HG02642 (cell line): ENCODE measurements around the gene STAC3.

Source experiments
- ATAC-seq: cut with Tn5 transposase; IDR thresholded peaks from one replicate; pipeline ENCODE4 v1.9.1; 2021; ENCODE audit warnings: mild to moderate bottlenecking; ENCODE audit not compliant: unreplicated experiment, poor library complexity

The STAC3 gene

DNA sequence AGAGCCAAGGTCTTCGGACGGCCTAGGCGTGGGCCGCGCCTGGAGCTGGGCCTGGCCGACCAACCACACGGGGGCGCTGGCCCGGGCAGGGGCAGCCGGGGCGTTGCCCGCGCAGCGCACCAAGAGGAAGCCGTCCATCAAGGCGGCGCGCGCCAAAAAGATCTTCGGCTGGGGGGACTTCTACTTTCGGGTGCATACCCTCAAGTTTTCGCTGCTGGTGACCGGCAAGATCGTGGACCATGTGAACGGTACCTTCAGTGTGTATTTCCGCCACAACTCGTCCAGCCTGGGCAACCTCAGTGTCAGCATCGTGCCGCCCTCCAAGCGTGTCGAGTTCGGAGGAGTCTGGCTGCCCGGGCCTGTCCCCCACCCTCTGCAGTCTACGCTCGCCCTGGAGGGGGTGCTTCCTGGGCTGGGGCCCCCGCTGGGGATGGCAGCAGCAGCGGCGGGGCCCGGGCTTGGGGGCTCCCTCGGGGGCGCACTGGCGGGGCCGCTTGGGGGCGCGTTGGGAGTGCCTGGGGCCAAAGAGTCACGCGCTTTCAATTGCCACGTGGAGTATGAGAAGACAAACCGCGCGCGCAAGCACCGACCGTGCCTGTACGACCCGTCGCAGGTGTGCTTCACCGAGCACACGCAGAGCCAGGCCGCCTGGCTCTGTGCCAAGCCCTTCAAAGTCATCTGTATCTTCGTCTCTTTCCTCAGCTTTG is 25.9 kb downstream of the STAC3 start:
- no peak for ATAC-seq

DNA sequence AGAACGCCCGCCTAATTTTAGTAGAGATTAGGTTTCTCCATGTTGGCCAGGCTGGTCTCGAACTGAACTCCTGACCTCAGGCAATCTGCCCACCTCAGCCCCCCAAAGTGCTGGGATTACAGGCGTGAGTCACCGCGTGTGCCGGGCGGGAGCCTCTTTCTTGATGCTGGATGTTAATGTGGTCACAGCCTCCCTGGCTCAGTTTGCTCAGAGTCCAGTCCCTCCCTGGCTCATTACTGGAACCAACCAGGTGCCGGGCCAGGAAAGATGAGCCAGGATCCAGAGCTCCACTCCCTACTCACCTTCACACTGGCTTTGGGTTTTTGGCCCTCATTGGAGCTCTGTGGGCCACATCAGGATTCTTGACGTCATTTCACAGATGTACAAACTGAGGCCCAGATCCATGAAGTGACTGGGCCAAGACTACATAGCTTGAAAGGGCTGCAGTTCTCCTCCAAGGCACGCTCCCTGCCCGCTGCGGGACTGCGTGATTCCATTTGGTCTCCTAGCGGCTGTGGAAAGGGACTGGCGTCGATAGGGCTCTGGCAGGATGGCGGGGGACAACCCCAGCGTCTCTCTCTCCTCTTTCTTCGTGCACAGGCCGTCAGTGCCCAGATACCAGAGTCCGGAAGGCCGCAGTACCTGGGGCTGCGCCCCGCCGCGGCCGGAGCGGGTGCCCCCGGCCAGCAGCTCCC is 26.6 kb downstream of the STAC3 start:
- ATAC-seq = no peak

DNA sequence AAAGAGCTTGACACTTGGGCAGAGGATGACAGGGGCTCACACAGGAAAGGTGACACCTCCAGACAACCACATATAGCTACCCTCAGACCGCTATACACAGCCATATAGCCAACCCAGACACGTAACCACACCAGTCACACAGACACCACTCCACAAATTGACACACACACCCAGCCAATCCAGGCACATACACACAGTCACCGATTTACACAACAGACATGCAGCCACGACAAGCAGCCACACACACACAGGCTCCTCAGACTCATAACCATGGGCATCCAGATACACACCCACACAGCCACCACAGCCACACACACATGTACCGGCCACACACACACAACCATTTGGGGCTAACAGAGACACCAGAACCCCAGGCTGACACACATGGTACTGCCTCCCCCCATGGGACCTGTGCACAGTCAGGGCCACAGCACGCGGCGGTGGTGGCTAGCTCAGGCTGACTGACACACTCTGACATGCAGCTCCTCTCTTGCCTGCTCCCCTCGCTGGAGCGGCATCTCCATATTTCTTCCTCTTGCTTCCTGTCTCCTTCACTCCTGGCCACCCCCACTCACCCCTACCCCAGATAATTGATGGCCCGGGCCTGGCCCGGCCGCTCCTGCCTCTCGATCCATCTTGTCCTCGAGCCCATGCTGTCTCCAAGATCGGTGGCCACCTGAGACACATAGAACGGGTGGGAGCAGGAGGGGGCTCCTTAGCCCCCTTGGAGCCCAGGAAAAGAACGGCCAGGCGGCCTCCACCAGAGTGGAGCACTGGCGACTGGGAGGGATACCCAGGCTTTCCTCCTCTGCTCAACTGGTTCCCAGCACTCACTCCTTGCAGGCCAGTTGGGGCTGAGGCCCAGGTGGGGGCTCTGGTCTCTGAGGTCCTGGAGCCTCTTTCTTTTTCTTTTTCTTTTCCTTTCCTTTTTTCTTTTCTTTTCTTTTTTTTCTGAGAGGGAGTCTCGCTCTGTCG is 27.5 kb downstream of the STAC3 start:
- no peak for ATAC-seq

DNA sequence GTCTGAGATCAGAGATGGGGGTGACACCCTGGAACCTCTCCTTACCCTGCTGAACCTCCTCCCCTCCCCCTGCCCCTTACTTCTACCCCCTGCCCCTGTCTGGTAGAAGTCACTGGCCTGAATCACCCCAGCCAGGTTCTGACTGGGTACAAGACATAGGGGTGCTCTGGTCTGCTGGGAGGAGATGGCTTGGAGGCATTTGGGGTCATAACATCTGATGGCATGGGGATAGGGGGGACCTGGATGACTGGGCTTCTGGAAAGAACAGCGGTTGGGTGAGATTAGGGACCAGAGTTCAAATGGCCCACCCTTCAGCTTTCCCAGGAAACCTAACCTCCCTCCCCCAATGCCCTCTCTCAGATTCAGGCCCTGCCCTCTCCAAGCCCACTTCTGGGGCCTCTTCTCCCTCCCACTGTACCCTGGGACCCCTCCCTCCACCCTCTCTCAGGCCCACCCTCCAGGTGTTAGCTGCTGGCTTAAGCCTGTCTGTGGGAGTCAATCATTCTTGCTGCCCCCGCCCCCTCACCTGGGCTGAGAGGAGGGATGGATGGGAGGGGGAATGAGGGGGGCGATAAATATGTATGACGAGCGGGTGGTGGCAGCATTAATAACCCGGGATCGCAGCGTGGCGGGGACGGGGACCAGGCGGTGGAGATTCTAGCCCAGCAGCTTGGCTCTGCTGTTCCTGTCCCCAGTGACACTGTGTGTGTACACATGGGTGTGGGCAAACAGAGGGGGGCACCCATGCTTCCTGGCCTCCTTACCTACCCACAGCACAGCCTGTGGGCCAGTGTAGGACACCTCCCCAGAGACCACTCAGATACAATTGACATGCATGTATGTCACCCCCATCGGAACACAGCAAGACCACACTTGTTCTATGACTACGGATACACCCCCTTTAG is 28.4 kb downstream of the STAC3 start:
- no peak for ATAC-seq

DNA sequence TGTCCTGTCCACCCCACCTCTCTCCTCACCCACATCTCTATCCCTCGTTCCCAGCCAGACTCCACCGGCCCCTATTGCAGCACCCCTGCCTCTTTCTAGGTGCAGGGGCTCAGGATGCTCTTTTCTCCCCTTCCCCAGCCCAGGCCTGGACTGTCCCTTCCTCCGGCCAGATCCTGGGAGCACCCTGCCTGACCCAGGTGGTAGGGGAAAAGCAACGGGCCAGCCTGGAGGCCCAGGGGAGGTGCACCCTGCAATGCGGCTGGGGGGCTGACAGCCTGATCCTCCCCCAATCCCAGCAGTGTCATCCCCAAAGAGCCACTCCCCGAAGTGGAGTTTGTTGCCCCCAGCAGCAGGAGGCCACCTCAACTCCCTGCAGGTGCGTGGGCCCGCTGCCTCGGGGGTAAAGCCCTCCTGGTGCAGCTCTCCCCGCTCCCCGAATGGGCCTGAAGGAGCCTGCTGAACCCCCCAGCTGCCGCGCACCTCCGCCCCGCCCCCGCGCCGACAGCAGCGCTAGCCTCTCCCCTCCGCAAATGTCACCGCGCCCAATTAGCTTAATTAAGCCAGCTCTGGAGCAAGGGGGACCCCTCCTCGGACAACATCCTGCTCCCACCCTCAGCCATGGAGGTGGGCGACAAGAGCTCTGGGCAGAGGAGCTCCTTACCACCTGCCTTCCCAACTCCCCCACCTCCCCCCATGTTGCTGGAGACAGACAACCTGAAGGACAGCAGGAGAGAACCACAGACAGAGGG is 29.6 kb downstream of the STAC3 start:
- no peak for ATAC-seq

DNA sequence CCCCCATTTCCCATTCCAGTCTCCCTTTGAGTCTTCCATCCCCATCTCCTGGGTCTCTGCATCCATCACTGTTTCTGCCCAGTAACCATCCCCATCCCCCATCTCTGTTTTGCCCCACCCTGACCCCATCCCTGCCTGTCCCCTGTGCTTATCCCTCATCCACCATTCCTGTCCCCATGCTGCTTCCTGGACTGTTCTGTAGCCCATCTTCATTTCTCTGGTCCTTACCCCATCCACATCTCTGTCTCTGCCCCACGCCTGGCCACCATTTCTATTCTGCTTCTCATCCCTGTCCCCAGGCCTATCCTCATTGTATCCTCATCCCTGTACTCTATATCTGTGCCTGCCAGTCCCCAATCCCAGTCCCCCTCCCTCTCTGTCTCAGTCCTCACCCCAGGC is 30.2 kb downstream of the STAC3 start:
- ATAC-seq = no peak

DNA sequence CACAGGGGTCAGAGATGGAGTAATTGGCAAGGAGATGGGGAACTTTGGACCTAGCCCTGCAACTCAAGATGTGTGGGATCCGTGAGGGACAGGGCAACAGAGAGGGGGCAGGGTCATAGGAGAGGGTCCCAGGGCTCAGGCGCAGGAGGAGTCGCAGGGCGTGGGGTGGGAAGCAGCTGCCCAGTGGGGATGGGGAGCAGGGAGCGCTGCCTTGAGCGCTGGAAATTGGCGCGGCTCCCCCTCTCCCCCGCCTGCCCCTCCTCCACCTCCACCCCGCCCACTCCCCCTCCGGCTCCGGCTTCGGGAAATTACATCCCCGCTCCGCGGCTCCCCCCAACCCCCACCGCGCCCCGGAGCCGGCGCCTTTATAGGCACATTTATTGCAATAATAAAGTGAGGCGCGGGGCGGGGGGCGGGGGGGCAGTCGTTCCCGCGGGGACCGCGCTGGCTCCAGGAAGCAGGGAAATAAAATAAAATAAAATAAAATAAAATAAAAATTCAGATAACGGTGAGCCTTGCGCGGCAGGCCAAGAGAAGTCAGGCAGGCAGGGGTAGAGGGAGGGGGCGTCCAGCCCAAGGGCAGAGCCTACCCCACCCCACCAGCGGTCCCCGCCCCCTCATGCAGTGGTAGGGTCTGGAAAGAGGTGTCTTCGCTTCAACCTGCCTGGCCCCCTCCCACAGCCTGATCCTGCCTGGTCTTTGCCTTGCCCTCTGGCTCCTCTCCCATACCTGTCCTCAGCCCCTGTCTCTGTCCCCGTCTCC is 30.8 kb downstream of the STAC3 start:
- ATAC-seq = no peak

DNA sequence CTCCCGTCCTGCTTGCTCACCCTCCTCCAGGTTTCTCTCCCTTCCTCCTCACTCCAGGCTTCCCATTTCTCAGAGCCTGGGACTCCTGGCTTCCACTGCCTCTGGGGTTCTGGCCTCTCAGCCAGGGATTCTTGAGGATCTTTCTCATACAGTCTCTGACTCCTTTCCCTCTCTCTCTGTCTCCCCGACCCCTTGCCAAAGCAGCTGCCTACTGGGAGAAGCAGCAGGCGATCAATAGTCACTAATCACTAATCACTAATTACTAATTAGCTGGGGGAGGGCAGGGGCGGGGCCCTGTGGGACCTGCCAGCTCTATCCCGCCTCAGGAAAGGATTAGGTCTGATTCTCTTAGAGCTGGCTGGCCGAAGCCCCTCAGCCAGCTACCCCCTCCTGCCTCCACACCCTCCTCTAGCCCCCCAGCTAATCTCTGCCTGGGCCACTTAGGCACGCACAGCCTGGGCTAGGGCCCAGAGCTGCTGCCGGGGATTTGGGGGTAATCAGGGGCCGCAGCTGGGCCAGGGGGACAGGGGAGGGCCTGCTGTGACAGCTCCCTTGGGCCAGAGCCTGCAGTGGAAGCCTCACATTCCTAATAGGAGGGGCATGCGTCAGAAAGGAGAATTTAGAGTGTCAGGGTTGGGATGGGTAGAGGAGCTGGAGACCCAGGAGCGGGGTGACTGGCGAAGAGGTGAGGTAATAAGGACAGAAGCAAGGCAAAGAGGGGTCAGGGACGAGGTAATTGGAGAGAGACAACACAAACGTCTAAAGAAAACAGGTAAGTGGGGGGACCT is 31.6 kb downstream of the STAC3 start:
- ATAC-seq = no peak

DNA sequence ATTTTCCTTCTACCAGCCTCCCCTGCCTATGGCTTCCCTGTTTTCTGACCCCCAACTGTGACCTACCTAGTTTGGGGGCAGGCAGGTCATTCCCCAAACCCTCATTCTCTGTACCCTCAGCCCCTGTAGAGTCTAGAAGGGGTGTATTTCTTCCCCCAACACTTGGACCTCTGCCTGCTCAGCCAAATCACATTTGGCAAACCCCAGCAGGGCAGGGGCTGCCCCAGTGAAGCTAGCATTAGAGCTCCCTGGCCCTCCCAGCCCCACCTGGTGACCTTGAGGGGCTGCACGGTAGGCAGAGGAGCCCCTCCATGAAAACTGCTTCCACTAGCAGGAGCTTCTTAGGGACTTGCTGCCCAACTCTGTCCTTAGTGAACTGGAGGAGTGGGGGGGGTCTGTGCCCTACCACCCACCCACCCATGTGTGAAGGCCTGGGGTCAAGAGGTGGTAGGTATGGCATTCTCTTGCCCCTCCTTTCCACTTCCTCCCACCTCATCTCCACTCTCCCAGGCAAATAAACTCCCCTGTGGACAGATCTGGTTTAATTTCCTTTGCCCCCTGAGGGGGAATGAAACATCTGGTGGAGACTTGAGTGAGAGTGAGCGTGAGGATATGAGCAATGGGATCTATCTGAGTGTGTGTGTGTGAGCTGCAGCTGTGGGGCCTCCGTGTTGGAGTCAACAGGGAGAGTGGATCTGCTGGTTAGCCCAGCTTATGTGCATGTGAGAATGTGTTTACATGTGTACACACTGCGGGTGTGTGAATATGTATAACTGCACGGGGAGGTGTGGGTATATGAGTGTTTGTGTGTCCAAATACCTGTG is 32.7 kb downstream of the STAC3 start:
- ATAC-seq = no peak

DNA sequence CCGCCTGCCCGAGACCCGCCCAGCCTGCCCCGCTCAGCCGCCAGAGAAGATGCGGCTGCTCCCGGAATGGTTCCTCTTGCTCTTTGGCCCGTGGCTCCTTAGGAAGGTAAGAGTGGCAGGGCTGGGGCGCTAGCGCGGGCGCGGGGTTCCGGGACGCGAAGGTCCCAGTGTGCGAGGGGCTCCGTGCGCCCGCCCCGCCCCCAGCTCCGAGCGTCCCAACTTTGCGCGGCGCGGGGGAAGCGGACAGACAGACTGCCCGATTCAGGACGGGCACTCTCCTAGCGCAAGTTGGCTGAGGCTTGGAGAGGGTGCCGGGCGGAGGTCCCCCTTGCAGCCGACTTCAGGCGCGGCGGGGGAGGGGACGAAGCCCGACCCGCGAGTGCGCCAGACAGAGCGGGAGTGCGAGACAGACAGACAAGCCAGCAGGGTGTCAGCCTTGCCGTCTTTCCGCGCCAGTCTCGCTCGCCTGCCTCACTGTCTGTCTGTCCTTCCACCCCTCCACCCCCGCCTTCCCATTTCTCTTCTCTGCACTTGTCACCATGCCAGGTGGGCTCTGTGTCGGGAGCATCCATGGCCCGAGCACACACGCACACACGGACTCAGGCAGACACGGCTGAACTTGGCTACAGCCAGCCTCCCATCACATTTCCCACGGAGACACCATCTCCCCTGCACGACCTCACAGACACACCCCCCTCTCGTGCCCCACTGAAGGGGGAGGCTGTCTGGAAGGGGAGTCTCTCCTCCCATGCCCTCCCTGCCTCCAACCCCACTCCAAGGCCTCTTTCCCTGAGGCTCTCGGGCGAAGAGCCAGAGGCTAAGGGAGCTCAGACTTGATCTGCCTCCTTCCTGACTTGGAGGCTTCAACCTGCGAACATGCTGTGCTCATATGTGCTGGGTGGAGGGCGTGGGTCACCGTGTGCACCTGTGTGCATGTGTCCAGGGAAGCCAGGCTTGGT is 33.8 kb downstream of the STAC3 start:
- no peak for ATAC-seq

DNA sequence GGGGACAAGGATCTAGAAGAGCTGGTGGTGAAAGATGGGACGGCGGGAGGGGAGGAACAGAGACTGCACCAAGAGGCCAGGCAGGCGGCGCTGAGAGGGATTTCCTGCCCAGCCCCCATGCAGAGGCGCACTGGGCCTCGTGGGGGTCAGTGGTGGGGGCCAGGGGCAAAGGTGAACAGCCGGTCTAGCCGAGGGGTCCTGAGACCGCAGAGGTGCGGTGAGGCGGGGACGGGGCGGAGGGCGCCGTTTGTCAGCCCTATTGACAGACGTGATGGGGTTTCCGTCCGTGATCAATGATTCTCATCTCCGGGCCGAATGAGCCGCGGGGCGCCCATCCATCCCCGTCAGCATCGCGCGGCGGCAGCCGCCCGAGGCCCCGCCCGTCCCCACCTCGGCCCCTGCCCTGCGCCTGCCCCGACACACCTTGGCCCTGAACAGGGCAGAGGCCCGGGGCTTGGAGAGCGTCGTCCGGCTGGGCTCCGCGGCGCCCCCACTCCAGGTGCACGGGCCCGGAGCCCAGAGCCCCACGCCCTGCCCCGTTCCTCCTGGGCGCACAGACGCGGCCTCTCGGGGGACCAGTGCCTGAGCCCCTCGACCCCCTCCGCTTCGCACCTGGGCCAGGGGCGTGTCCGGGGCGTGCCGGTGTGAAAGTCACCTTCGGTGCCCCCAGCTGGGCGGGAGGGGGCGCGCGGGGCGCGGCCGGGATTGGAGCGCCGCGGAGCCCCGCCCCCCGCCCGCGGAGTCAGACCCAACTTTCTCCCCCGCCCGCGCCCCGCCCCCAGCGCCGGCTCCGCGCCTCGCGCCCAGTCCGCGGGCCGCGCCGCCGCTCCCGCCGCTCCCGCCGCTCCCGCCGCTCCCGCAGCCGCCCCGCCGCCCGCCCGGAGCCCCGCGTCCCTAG is 34.7 kb downstream of the STAC3 start, which contains the start of gene NXPH4:
NXPH4 (plus strand) TSS at position 781 of the 898 bp plus-strand sequence. CDS start 176 bp downstream, outside the sequence.
- ATAC-seq = no peak

DNA sequence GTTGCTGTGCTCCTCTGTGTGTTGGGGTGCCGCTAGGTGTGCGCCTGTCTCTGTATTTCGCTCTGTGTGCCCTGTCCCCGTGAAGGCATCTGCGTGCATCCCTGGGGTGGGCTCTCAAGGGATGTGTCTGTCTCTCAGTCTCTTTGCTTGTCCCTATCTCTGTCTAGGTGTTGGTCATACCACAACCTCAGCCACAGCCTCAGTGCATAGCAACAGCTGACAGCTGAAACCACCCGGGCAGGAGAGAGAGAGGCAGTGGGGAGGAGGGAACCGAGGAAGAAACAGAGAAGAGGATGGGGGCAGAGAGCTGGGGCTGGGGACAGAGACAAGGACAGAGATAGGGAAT is 35.3 kb downstream of the STAC3 start:
- no peak for ATAC-seq

DNA sequence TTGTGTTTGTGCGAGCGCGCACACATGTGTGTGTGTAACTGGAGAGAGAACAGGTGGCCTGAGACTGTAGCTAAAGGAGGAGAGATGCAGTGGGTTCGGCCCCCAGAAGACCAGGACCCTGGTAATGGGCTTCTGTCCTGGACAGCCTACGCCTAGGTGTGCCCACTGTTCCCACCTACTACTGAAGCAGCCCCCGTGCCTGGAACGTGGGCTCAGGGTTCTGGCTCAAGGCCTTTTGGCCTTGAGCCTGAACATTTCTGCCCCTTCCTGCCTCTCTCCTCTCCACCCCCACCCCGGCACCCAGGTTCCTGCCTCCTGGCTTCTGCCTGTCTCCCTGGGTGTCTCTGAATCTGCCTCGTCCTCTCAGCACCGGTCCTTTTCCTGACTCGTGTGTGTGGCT is 35.9 kb downstream of the STAC3 start:
- no peak for ATAC-seq

DNA sequence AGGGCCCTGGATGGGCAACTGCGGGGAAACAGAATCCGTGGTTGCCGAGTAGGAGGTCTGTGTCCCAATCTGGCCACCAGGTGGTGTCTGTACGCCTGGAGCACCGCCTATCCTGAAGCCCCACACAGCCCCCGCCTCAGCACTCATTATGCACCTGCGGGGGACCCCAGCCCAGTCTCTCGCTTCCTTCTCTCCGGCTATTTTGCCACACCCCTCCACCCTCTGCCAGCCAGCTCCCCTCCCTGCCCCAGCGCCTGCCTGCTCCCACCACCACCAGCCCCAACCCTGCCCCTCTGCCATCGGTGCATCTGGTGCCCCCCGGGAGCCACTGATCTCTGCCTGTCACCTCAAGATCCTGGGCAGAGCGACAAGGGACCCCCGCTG is 36.6 kb downstream of the STAC3 start:
- no peak for ATAC-seq
